ENCODE measurements around the gene SLC4A11. TPM values are rescaled to one million over a fixed set of nuclear protein-coding genes. Genes with fewer than 3 reads are reported as not detected.

The SLC4A11 gene
- total RNA-seq, 2 donors from 2014 or later = 0.53 to 1.9 TPM

DNA sequence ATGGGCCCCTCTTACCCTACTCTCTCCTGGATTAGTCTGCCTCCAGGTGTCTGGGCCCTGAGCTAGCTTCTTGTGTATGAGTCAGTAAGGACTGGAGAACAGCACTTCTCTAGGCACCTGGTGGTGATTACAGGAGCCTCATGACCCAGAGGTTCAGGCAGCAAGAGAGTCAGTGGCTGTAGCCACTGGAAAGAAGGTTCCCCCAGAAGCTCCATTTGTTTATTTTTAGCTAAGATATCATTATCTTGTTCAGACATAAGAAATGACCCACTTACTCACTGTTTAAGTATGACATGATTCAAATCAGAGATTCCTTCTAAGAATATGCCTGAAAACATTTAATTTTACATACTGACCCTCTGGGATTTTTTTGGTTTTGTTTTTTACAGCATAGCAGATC, 23.6 kb upstream of the SLC4A11 start:
- no peak overlapping the region for H3K27ac Mint-ChIP-seq
- ATAC-seq (replicated peaks in 1 of 2) (no peak), DNase-seq (no peak)
- no peak overlapping the region for H3K4me3 Mint-ChIP-seq
- H3K4me1 Mint-ChIP-seq (ENCODE audit: low read depth) = no peaks in the 10 kb centered on the region
- H3K36me3 Mint-ChIP-seq (ENCODE audit: insufficient read depth in 2 of 2) = no peaks in the 10 kb centered on the region
- H3K9me3 Mint-ChIP-seq = no peaks in the 10 kb centered on the region
- H3K27me3 Mint-ChIP-seq (ENCODE audit: low read depth) = no peaks in the 10 kb centered on the region

DNA sequence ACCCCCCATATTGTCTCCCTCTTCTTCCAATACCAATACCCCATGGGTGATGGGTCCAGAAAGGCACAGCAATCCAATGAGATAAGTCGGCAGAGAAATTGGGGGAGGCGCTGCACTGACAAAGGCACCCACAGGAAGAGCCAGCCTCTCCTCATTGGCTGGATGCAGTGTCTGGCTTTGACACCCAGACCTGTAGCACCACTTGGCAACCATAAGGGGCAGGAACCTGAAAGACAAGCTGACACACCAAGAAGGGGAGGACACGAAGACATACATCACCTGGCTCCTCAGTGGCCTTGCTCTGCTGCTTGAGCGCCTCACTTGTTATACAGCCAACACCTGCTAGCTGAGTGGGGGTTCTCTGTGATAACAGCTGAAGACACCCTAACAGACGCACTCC, 19.4 kb upstream of the SLC4A11 start:
- H3K4me3 Mint-ChIP-seq = no peak overlapping the region
- no peaks in the 10 kb centered on the region for H3K4me1 Mint-ChIP-seq (ENCODE audit: low read depth)
- no peaks in the 10 kb centered on the region for H3K36me3 Mint-ChIP-seq (ENCODE audit: insufficient read depth in 2 of 2)
- no peaks in the 10 kb centered on the region for H3K27me3 Mint-ChIP-seq (ENCODE audit: low read depth)
- no peaks in the 10 kb centered on the region for H3K9me3 Mint-ChIP-seq
- DNase-seq (no peak), ATAC-seq (replicated peaks in 1 of 2) (no peak)
- no peak overlapping the region for H3K27ac Mint-ChIP-seq

DNA sequence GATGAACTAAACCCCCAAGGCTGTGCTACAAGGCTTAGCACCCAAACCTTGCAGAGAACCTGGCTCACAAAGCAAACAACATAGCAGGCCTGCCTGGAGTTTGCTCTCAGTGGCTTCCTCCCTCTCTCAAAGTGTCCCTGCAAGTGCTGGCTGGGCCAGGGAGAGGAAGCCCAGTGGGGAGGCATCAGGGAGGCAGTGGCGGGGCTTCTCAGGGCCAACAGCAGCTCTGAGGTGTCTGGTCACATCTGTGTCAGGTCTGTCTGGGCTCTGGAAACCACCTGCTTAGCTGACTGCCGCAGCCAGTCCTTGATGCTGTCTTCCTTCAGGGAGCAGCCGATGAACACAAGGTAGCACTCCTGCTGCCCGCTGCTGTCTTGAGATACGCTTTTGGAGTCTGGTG, 16.7 kb upstream of the SLC4A11 start:
- H3K27me3 Mint-ChIP-seq (ENCODE audit: low read depth) = no peaks in the 10 kb centered on the region
- ATAC-seq (replicated peaks in 1 of 2) (no peak), DNase-seq (no peak)
- H3K9me3 Mint-ChIP-seq = no peaks in the 10 kb centered on the region
- H3K4me1 Mint-ChIP-seq (ENCODE audit: low read depth) = no peaks in the 10 kb centered on the region
- H3K27ac Mint-ChIP-seq = no peak overlapping the region
- no peak overlapping the region for H3K4me3 Mint-ChIP-seq
- H3K36me3 Mint-ChIP-seq (ENCODE audit: insufficient read depth in 2 of 2) = no peaks in the 10 kb centered on the region

DNA sequence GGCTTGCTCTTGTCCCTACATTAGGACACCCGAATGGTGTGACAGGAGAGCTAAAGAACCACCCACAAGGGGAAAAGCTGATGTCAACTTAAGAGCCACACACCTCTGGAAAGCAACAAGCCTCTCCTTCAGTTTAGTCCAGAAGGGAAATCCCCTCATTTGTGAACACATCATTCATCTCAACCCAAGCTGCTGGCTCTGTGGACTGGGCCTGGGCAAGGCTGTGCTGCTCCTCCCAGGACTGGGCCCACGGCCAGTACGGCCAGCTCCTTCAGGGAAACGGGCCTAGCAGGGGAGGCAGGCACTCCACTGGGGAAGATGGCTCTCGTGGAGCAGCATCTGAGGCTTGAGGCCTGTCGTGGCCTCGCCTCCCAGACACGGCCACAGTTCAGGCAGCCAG, 12.8 kb upstream of the SLC4A11 start:
- no peaks in the 10 kb centered on the region for H3K9me3 Mint-ChIP-seq
- peaks cover 24% of the 10 kb centered on the region for H3K27me3 Mint-ChIP-seq (ENCODE audit: low read depth)
- DNase-seq (no peak), ATAC-seq (replicated peaks in 1 of 2) (peak; percentile 39 to 52)
- peaks cover 9% of the 10 kb centered on the region for H3K4me1 Mint-ChIP-seq (ENCODE audit: low read depth)
- no peak overlapping the region for H3K4me3 Mint-ChIP-seq
- no peaks in the 10 kb centered on the region for H3K36me3 Mint-ChIP-seq (ENCODE audit: insufficient read depth in 2 of 2)
- no peak overlapping the region for H3K27ac Mint-ChIP-seq

DNA sequence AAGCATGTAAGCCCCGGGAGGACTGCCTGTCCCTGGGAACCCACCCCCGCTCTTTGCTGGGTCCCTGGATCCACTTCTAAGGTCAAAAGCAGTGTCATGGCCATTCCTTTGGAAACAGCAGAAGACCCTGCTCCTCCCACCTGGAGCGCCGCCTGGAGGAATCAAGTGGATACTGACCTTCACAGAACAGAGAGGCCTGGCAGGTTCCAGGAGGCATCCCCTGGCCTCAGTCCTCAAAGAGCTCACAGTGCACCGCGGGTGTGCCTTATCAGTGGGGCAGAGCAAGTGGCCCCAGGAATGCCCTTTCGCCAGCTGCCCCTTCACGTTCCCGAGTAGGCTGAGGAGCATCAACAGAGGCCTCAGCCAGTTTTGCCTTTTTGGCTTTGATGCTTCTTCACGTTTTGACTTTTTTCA, 11.1 kb upstream of the SLC4A11 start:
- no peaks in the 10 kb centered on the region for H3K36me3 Mint-ChIP-seq (ENCODE audit: insufficient read depth in 2 of 2)
- DNase-seq (no peak), ATAC-seq (replicated peaks in 1 of 2) (no peak)
- no peaks in the 10 kb centered on the region for H3K9me3 Mint-ChIP-seq
- peaks cover 30% of the 10 kb centered on the region for H3K27me3 Mint-ChIP-seq (ENCODE audit: low read depth)
- no peak overlapping the region for H3K4me3 Mint-ChIP-seq
- H3K4me1 Mint-ChIP-seq (ENCODE audit: low read depth) = peaks cover 9% of the 10 kb centered on the region
- no peak overlapping the region for H3K27ac Mint-ChIP-seq

DNA sequence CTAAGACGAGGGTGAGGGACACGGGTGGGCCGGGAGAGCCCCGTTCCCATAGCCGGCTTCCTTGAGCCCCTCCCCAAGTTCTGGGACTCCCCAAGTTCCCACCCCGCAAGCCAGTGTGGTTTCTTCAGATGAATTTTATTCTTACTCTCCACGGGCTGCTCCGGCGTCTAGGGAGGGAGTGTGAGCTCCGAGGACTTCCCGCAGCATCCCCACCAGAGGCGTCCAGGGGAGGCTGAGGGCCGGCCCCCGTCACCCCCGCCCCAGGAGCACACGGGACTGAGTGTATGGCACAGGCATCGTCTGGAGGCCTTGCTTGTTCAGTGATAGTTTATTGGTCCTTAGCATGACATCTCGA, 10.0 kb upstream of the SLC4A11 start:
- peak overlapping the region; percentile 66 to 69 for H3K4me3 Mint-ChIP-seq
- H3K9me3 Mint-ChIP-seq = no peaks in the 10 kb centered on the region
- no peaks in the 10 kb centered on the region for H3K36me3 Mint-ChIP-seq (ENCODE audit: insufficient read depth in 2 of 2)
- H3K27ac Mint-ChIP-seq = no peak overlapping the region
- peak in 1 of 2 donors; percentile 22 for ATAC-seq (replicated peaks in 1 of 2)
- H3K27me3 Mint-ChIP-seq (ENCODE audit: low read depth) = peaks cover 40% of the 10 kb centered on the region
- peaks cover 9% of the 10 kb centered on the region for H3K4me1 Mint-ChIP-seq (ENCODE audit: low read depth)
- DNase-seq = no peak

DNA sequence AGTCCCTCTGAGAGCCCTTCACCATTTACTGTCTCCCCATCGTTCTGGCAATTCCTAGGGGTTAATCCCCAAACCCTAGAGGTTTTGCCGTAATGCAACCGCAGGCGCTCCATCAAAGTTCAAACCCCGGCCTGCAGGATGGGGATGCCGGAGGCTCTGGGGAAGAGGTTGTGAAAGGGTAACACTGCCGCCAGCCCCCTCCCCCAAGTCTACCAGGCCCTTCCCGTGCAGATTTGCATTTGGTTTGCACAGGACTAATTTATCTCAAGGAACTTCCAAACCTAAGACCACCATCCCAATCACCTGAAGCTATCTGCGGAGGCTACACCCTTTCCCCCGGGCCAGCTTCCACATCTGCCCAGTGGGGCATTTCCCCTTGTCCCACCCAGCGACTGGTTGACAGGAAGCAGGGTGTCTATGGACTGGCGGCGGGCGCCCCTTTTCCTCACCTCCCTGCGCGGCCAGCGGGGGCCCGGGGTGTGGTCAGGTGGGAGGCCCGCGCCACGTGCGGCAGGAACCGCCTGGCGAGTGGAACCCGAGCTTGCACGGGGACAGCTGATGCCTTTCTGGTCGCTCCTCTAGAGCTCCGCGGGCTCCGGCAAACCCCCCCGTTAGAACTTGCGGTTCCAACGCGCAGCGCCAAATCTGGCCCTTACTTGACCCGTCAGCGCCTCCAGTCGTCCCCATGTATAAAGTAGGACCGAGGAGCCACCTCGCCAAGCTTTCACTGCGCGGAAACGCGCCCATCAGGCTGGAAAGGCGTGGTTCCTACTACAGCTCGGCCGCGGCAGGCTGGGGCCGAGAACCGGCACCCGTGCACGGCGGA, 9.4 kb upstream of the SLC4A11 start:
- H3K9me3 Mint-ChIP-seq = no peaks in the 10 kb centered on the region
- no peaks in the 10 kb centered on the region for H3K36me3 Mint-ChIP-seq (ENCODE audit: insufficient read depth in 2 of 2)
- H3K27ac Mint-ChIP-seq = no peak overlapping the region
- H3K27me3 Mint-ChIP-seq (ENCODE audit: low read depth) = peaks cover 40% of the 10 kb centered on the region
- H3K4me3 Mint-ChIP-seq = peak overlapping the region; percentile 66 to 69
- H3K4me1 Mint-ChIP-seq (ENCODE audit: low read depth) = peaks cover 9% of the 10 kb centered on the region
- peak; percentile 24 to 25 for DNase-seq
- peak; percentile 59 to 63 for ATAC-seq (replicated peaks in 1 of 2)

DNA sequence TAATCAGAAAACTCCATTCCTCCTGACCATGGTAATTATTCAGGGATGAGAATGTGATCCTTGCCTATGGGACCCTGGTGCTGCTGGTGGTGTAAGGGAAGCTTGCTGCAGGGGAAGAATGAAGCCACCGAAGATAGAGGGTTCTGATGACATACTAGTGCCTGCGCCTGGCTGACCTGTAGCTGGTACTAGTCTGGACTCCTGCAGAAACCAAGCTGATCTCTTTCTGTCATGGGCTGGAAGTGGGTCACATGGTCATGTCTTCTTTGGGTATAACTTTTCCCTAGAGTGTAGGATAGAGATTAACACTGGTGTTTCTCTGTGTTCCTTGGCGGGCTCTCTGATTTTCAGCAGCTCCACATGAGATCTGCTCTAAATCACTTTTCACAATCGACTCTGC, 8.6 kb upstream of the SLC4A11 start:
- ATAC-seq (replicated peaks in 1 of 2) = no peak
- no peaks in the 10 kb centered on the region for H3K9me3 Mint-ChIP-seq
- no peak overlapping the region for H3K4me3 Mint-ChIP-seq
- peaks cover 9% of the 10 kb centered on the region for H3K4me1 Mint-ChIP-seq (ENCODE audit: low read depth)
- no peaks in the 10 kb centered on the region for H3K36me3 Mint-ChIP-seq (ENCODE audit: insufficient read depth in 2 of 2)
- no peak overlapping the region for H3K27ac Mint-ChIP-seq
- no peak for DNase-seq
- peaks cover 40% of the 10 kb centered on the region for H3K27me3 Mint-ChIP-seq (ENCODE audit: low read depth)

DNA sequence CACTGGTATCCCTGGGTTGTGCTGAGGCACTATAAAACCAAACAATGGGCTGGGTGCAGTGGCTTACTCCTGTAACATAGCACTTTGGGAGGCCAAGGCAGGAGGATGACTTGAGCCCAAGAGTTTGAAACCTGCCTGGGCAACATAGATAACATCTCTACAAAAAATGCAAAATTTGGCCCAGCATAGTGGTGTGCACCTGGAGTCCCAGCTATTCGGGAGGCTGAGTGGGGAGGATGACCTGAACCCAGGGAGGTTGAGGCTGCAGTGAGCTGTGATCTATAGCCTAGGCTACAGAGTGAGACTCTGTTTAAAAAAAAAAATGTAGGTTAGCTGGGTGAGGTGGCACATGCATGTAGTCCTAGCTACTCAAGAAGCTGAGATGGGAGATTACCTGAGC, 7.7 kb upstream of the SLC4A11 start:
- Mint-ChIP-seq H3K4me3 (no peak overlapping the region), H3K36me3 (ENCODE audit: insufficient read depth in 2 of 2) (no peaks in the 10 kb centered on the region), H3K4me1 (ENCODE audit: low read depth) (peaks cover 9% of the 10 kb centered on the region), H3K9me3 (no peaks in the 10 kb centered on the region), H3K27ac (peak overlapping the region; percentile 57), H3K27me3 (ENCODE audit: low read depth) (peaks cover 49% of the 10 kb centered on the region)
- ATAC-seq (replicated peaks in 1 of 2) = no peak
- DNase-seq = no peak

DNA sequence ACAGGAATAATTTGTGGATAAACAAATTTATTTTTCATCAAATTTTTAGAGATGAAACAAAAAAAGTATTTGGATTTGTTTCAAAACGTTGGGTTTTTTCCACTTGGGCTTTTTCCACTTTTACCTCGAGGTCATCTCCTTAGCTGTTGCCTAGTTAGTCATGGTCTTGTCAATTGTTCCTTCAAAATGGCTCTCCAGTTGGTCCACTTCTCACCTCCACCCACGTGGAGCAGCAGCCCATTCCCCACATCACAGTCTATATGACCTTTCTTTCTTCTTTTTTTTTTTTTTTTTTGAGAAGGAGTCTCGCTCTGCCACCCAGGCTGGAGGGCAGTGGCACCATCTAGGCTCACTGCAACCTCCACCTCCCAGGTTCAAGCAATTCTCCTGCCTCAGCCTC, 6.7 kb upstream of the SLC4A11 start:
- no peaks in the 10 kb centered on the region for H3K9me3 Mint-ChIP-seq
- H3K4me1 Mint-ChIP-seq (ENCODE audit: low read depth) = peaks cover 9% of the 10 kb centered on the region
- ATAC-seq (replicated peaks in 1 of 2) (no peak), DNase-seq (no peak)
- H3K4me3 Mint-ChIP-seq = no peak overlapping the region
- no peak overlapping the region for H3K27ac Mint-ChIP-seq
- H3K36me3 Mint-ChIP-seq (ENCODE audit: insufficient read depth in 2 of 2) = no peaks in the 10 kb centered on the region
- H3K27me3 Mint-ChIP-seq (ENCODE audit: low read depth) = peaks cover 58% of the 10 kb centered on the region

DNA sequence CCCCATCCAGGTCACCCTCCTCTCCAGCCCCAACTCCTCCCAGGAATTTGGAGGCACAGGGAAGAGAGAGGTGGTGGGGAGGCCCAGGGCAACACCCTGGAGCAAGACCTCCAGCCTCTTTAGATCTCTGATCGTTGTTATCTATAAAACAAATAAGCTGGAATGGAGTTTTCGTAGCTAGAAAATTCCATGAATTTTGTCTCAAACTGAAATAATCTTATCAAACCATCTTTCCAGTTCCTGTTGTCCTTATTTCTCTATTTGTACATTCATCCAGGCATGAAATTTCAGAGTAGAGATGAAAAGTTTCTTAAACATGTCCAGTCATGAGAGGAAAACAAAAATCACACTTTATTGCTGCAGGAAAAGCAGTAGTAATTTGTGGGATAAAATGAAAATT, 6.2 kb upstream of the SLC4A11 start:
- peaks cover 59% of the 10 kb centered on the region for H3K27me3 Mint-ChIP-seq (ENCODE audit: low read depth)
- peaks cover 4% of the 10 kb centered on the region for H3K4me1 Mint-ChIP-seq (ENCODE audit: low read depth)
- no peak overlapping the region for H3K4me3 Mint-ChIP-seq
- DNase-seq (no peak), ATAC-seq (replicated peaks in 1 of 2) (no peak)
- H3K9me3 Mint-ChIP-seq = no peaks in the 10 kb centered on the region
- no peak overlapping the region for H3K27ac Mint-ChIP-seq
- H3K36me3 Mint-ChIP-seq (ENCODE audit: insufficient read depth in 2 of 2) = no peaks in the 10 kb centered on the region

DNA sequence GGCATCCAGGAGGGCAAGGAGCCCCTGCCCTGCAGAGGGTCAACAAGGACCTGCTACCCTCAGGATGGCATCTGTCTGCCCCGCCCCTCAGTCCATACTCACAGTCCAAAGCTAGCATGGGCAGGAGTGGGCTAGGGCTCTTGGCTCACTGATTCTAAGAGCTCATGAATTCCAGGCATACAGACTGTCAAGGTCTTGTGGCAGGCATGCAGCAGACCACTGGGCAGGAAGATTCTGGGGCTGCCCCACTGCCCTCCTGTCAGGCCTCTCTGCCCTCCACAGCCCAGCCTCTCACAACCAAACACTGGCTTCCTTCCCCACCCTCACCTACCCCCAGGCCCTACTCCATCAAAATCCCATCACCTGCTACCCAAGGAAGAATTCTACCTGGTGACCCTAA, 5.6 kb upstream of the SLC4A11 start:
- Mint-ChIP-seq H3K4me3 (no peak overlapping the region), H3K4me1 (ENCODE audit: low read depth) (peaks cover 5% of the 10 kb centered on the region), H3K9me3 (no peaks in the 10 kb centered on the region), H3K27ac (no peak overlapping the region), H3K27me3 (ENCODE audit: low read depth) (peaks cover 59% of the 10 kb centered on the region), H3K36me3 (ENCODE audit: insufficient read depth in 2 of 2) (peaks cover 0 to 2% of the 10 kb centered on the region in 2 donors)
- ATAC-seq (replicated peaks in 1 of 2) (no peak), DNase-seq (no peak)

DNA sequence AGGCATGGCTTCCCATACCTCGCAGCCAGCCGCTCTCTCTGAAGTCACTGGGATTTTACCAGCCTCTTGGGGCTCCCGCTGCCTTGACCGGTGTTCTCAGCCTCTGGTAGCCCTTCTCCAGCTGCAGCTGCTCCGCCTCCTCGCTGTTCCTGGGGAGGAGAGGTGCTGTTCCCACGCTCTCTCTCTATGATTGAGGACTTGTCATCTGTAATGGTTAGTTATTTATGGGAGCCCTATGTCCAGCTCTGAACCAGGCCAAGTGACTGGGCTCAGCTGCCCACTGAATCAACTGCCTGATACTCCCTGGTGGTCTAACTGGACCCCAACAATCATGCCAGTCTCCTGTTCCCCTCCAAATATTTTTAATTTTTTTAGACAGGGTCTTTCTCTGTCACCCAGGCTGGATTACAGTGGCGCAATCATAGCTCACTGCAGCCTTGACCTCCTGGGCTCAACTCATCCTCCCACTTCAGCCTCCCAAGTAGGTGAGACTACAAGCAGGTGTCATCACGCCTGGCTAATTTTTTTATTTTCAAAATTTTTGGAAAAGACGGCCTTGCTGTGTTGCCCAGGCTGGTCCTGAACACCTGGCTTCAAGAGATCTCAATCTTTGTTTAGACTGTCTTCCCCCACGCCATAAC, 4.8 kb upstream of the SLC4A11 start:
- ATAC-seq (replicated peaks in 1 of 2) = no peak
- no peaks in the 10 kb centered on the region for H3K9me3 Mint-ChIP-seq
- peaks cover 60% of the 10 kb centered on the region for H3K27me3 Mint-ChIP-seq (ENCODE audit: low read depth)
- H3K4me3 Mint-ChIP-seq = no peak overlapping the region
- H3K4me1 Mint-ChIP-seq (ENCODE audit: low read depth) = peaks cover 6% of the 10 kb centered on the region
- no peak overlapping the region for H3K27ac Mint-ChIP-seq
- peaks cover 0 to 5% of the 10 kb centered on the region in 2 donors for H3K36me3 Mint-ChIP-seq (ENCODE audit: insufficient read depth in 2 of 2)
- no peak for DNase-seq
